Upper lobe of left lung (tissue), 4 donors: ENCODE data around the gene EIF1AX.

ENCODE experiments used
- CTCF ChIP-seq, 6 experiments: fragments of 450-650 bp in 4 of 6; fragments of 200-600 bp in 2 of 6; sonication (generic) in 2 of 6; IDR thresholded peaks; one replicate each; pipeline ENCODE4 v1.5.1; 2016 to 2019; ENCODE audit warnings: antibody characterized with exemption in 6 of 6
- POLR2AphosphoS5 ChIP-seq, 2 donors: sonication (generic); formaldehyde crosslinking; IDR thresholded peaks; one replicate each; pipeline ENCODE4 v1.5.1; 2017; ENCODE audit warnings: antibody characterized with exemption in 2 of 2

- TF ChIP-seq CTCF (IDR thresholded peaks at IDR 0.05) (no peak), POLR2AphosphoS5 (IDR thresholded peaks at IDR 0.05) (no peak)
Observed at GRCh38 chrX:20091499-20091898, 50.1 kb downstream of the EIF1AX start.
